H1 (cell line): ENCODE data around the gene GNGT2. TPM values are rescaled to one million over a fixed set of nuclear protein-coding genes. Genes with fewer than 3 reads are reported as not detected.

Experiments used
- CTCF ChIA-PET: fragments of 300-600 bp; sonication (Branson Sonifier 250); formaldehyde crosslinking; loops from one replicate; lab custom pipeline; 2021; ENCODE audit not compliant: partially characterized antibody; lab: Charles Lee
- POLR2A ChIA-PET: fragments of 300-600 bp; sonication (Branson Sonifier 250); formaldehyde crosslinking; loops from one replicate; lab custom pipeline; 2021; ENCODE audit warnings: inconsistent platforms; ENCODE audit not compliant: partially characterized antibody; lab: Charles Lee
- DNase-seq, 2 experiments: peaks; one replicate each; pipeline versions ENCODE4 v3.0.0 to v3.0.0-alpha.2; 2010 to 2022; ENCODE audit warnings: low spot score in 2 of 2, low read depth in 1 of 2, mixed read lengths in 1 of 2
- FAIRE-seq: peaks from 2 replicates; lab custom pipeline; 2011; peaks lifted over from hg19 to GRCh38; lab: Jason Lieb, UNC
- H2AFZ ChIP-seq: 2 replicates; pipeline ENCODE4 v1.8.1; 2012; ENCODE audit warnings: low read length, inconsistent platforms
- H2AK5ac ChIP-seq: 2 replicates; pipeline ENCODE4 v1.6.1; 2013; ENCODE audit warnings: low read depth, low read length
- H2BK120ac ChIP-seq: replicated peaks from 2 replicates; pipeline ENCODE3; 2013; ENCODE audit warnings: low read depth, low read length, inconsistent platforms
- H2BK12ac ChIP-seq: 2 replicates; pipeline ENCODE4 v1.6.1; 2013; ENCODE audit warnings: low read depth, low read length
- H2BK15ac ChIP-seq: 2 replicates; pipeline ENCODE4 v1.6.1; 2013; ENCODE audit warnings: low read length
- H2BK20ac ChIP-seq: 2 replicates; pipeline ENCODE4 v1.6.1; 2013; ENCODE audit warnings: low read length
- H2BK5ac ChIP-seq: 2 replicates; pipeline ENCODE4 v1.6.1; 2013; ENCODE audit warnings: low read depth, low read length
- H3K14ac ChIP-seq: 2 replicates; pipeline ENCODE4 v1.6.1; 2013; ENCODE audit warnings: inconsistent platforms; ENCODE audit not compliant: insufficient read length
- H3K18ac ChIP-seq: 2 replicates; pipeline ENCODE4 v1.6.1; 2013; ENCODE audit warnings: low read length; ENCODE audit errors: extremely low read depth
- H3K23ac ChIP-seq: 2 replicates; pipeline ENCODE4 v1.6.1; 2013; ENCODE audit warnings: inconsistent platforms; ENCODE audit not compliant: insufficient read length
- H3K23me2 ChIP-seq: 2 replicates; pipeline ENCODE4 v1.6.1; 2013; ENCODE audit warnings: low read depth, low read length
- H3K27ac ChIP-seq: 2 replicates; pipeline ENCODE4 v1.6.1; 2011; ENCODE audit warnings: low read depth, low read length, inconsistent platforms
- H3K27me3 ChIP-seq, 4 experiments: replicated peaks in 1 of 4; 1 replicate in 1 of 4; 2 replicates in 3 of 4; pipeline versions ENCODE4 v1.6.1 to v1.8.1; 2011 to 2013; ENCODE audit warnings: low read length in 3 of 4, mild to moderate bottlenecking in 3 of 4, inconsistent platforms in 2 of 4, mixed read lengths in 2 of 4, moderate library complexity in 1 of 4; ENCODE audit not compliant: control insufficient read depth in 3 of 4, insufficient read depth in 3 of 4; ENCODE audit errors: extremely low read depth in 1 of 4
- H3K36me3 ChIP-seq, 4 experiments: 2 replicates each; pipeline versions ENCODE4 v1.6.1 to v1.8.1; 2011 to 2013; ENCODE audit warnings: mild to moderate bottlenecking in 4 of 4, low read length in 3 of 4, moderate library complexity in 2 of 4, control low read depth in 1 of 4, inconsistent platforms in 1 of 4; ENCODE audit not compliant: insufficient read depth in 4 of 4, control insufficient read depth in 2 of 4
- H3K4ac ChIP-seq: replicated peaks from 2 replicates; pipeline ENCODE3; 2013; ENCODE audit warnings: low read length, low read depth, mixed read lengths, inconsistent platforms; ENCODE audit not compliant: insufficient read length
- H3K4me1 ChIP-seq, 4 experiments: replicated peaks in 1 of 4; 1 replicate in 1 of 4; 2 replicates in 3 of 4; pipeline versions ENCODE4 v1.6.1 to v1.8.1; 2011 to 2013; ENCODE audit warnings: low read length in 3 of 4, inconsistent platforms in 2 of 4, mixed read lengths in 1 of 4; ENCODE audit not compliant: insufficient read depth in 4 of 4, control insufficient read depth in 3 of 4
- H3K4me2 ChIP-seq, 2 experiments: 2 replicates each; pipeline versions ENCODE4 v1.6.1 to v1.8.1; 2011 to 2013; ENCODE audit warnings: low read depth in 2 of 2, low read length in 2 of 2, control low read depth in 1 of 2, inconsistent platforms in 1 of 2, mild to moderate bottlenecking in 1 of 2; ENCODE audit not compliant: insufficient read depth in 1 of 2
- H3K4me3 ChIP-seq, 4 experiments: fragments of 200-600, 300-600 bp in 1 of 4; sonication (generic), shearing (Covaris generic), sonication (Bioruptor Twin) in 1 of 4; 2 replicates each; pipeline versions ENCODE4 v1.5.1 to v1.8.1; 2011 to 2016; ENCODE audit warnings: low read length in 4 of 4, low read depth in 3 of 4, control low read depth in 2 of 4, inconsistent platforms in 2 of 4, mild to moderate bottlenecking in 2 of 4, mixed read lengths in 1 of 4, moderate library complexity in 1 of 4; ENCODE audit not compliant: insufficient read depth in 2 of 4; ENCODE audit errors: extremely low read depth in 1 of 4
- H3K56ac ChIP-seq: replicated peaks from 2 replicates; pipeline ENCODE3; 2013; ENCODE audit warnings: low read depth, mild to moderate bottlenecking, mixed read lengths, low read length, inconsistent platforms; ENCODE audit not compliant: insufficient read length
- H3K79me1 ChIP-seq: 2 replicates; pipeline ENCODE4 v1.6.1; 2013; ENCODE audit warnings: low read depth, low read length, control low read depth
- H3K79me2 ChIP-seq, 2 experiments: 2 replicates each; pipeline versions ENCODE4 v1.6.1 to v1.8.1; 2012 to 2013; ENCODE audit warnings: low read length in 2 of 2, mild to moderate bottlenecking in 2 of 2, inconsistent platforms in 1 of 2; ENCODE audit not compliant: insufficient read depth in 2 of 2, control insufficient read depth in 1 of 2
- H3K9ac ChIP-seq, 4 experiments: replicated peaks in 1 of 4; 1 replicate in 1 of 4; 2 replicates in 3 of 4; pipeline versions ENCODE4 v1.6.1 to v1.8.1; 2011 to 2013; ENCODE audit warnings: low read depth in 3 of 4, low read length in 3 of 4, control low read depth in 2 of 4, mild to moderate bottlenecking in 2 of 4, moderate library complexity in 2 of 4, inconsistent platforms in 1 of 4; ENCODE audit errors: extremely low read depth in 1 of 4
- H3K9me3 ChIP-seq, 2 experiments: 2 replicates each; pipeline versions ENCODE4 v1.6.1 to v1.8.1; 2012 to 2013; ENCODE audit warnings: mild to moderate bottlenecking in 2 of 2, moderate library complexity in 2 of 2, control low read depth in 1 of 2, inconsistent platforms in 1 of 2, low read depth in 1 of 2, low read length in 1 of 2, mixed read lengths in 1 of 2; ENCODE audit not compliant: insufficient read depth in 2 of 2
- H4K20me1 ChIP-seq, 2 experiments: replicated peaks in 1 of 2; 2 replicates each; pipeline versions ENCODE3 to v1.8.1; 2011 to 2013; ENCODE audit warnings: inconsistent platforms in 2 of 2, low read length in 2 of 2, mild to moderate bottlenecking in 1 of 2; ENCODE audit not compliant: insufficient read depth in 2 of 2, control insufficient read depth in 1 of 2
- H4K5ac ChIP-seq: 2 replicates; pipeline ENCODE4 v1.6.1; 2013; ENCODE audit warnings: low read length, low read depth, mixed read lengths, inconsistent platforms; ENCODE audit not compliant: insufficient read length
- H4K8ac ChIP-seq: 2 replicates; pipeline ENCODE4 v1.8.0; 2013; ENCODE audit warnings: mild to moderate bottlenecking, moderate library complexity, low read length, inconsistent platforms; ENCODE audit not compliant: insufficient read depth; ENCODE audit errors: extremely low read depth
- H4K91ac ChIP-seq: replicated peaks from 2 replicates; pipeline ENCODE3; 2013; ENCODE audit warnings: low read length, mixed read lengths, inconsistent platforms; ENCODE audit not compliant: insufficient read length
- ASH2L ChIP-seq: fragments of 200-600, 300-600 bp; sonication (generic); IDR thresholded peaks from one replicate; pipeline ENCODE4 v1.7.1; 2017; ENCODE audit warnings: low read length
- CBX5 ChIP-seq: fragments of 300-800, 300-1000 bp; sonication (generic); IDR thresholded peaks from 2 replicates; pipeline ENCODE4 v1.7.1; 2016; ENCODE audit warnings: antibody characterized with exemption, low read length, low read depth
- CBX8 ChIP-seq: fragments of 300-800, 300-1000 bp; sonication (generic); IDR thresholded peaks from 2 replicates; pipeline ENCODE4 v1.7.1; 2016; ENCODE audit warnings: low read depth, low read length, borderline replicate concordance
- CHD1 ChIP-seq: IDR thresholded peaks from 2 replicates; pipeline ENCODE4 v1.6.1; 2012; ENCODE audit warnings: low read depth, low read length, improper control_type of control experiment
- CHD2 ChIP-seq: IDR thresholded peaks from 2 replicates; pipeline ENCODE4 v1.6.1; 2012; ENCODE audit warnings: low read length, improper control_type of control experiment
- E2F6 ChIP-seq: IDR thresholded peaks from 2 replicates; pipeline ENCODE4 v1.6.1; 2012; ENCODE audit warnings: inconsistent platforms
- HDAC2 ChIP-seq, 2 experiments: fragments of 300-600 bp in 1 of 2; sonication (generic) in 1 of 2; IDR thresholded peaks; 2 replicates each; pipeline ENCODE4 v1.6.1; 2011 to 2012; ENCODE audit warnings: low read depth in 2 of 2, low read length in 2 of 2, mild to moderate bottlenecking in 2 of 2, moderate library complexity in 2 of 2, borderline replicate concordance in 1 of 2, inconsistent platforms in 1 of 2
- JUN ChIP-seq: IDR thresholded peaks from 2 replicates; pipeline ENCODE4 v1.6.1; 2011; ENCODE audit warnings: low read depth, mild to moderate bottlenecking, improper control_type of control experiment, low read length
- KDM1A ChIP-seq: fragments of 200-600, 300-600 bp; sonication (generic); IDR thresholded peaks from 2 replicates; pipeline ENCODE4 v1.7.1; 2016; ENCODE audit warnings: mild to moderate bottlenecking, low read length, borderline replicate concordance
- MAFK ChIP-seq: IDR thresholded peaks from 2 replicates; pipeline ENCODE4 v1.6.1; 2012; ENCODE audit warnings: low read depth, mild to moderate bottlenecking, improper control_type of control experiment, low read length
- POLR2AphosphoS5 ChIP-seq: IDR thresholded peaks from 2 replicates; pipeline ENCODE4 v1.6.1; 2011; ENCODE audit warnings: low read depth, low read length
- SIN3A ChIP-seq, 2 experiments: IDR thresholded peaks in 1 of 2; conservative IDR thresholded peaks in 1 of 2; 2 replicates each; pipeline ENCODE4 v1.6.1; 2011 to 2012; ENCODE audit warnings: low read length in 2 of 2, improper control_type of control experiment in 1 of 2, low read depth in 1 of 2, mild to moderate bottlenecking in 1 of 2
- SRF ChIP-seq: IDR thresholded peaks from 2 replicates; pipeline ENCODE4 v1.6.1; 2011; ENCODE audit warnings: mild to moderate bottlenecking, low read depth, low read length, moderate library complexity
- SUZ12 ChIP-seq: fragments of 200-600 bp; sonication (generic); IDR thresholded peaks from 2 replicates; pipeline ENCODE4 v1.6.1; 2012; ENCODE audit warnings: mild to moderate bottlenecking, inconsistent platforms, low read length, moderate library complexity, mixed read lengths
- YY1 ChIP-seq: IDR thresholded peaks from 2 replicates; pipeline ENCODE4 v1.6.1; 2011; ENCODE audit warnings: low read depth, mild to moderate bottlenecking, low read length
- WGBS, 2 experiments: shearing (Covaris generic) in 1 of 2; methylation state at CpG; one replicate each; pipeline versions ENCODE4 v1.1.6 to v1.1.7; 2013 to 2015; ENCODE audit warnings: low lambda C conversion rate in 2 of 2, mixed read lengths in 2 of 2, inconsistent platforms in 1 of 2, low coverage in 1 of 2, missing lambda C conversion rate in 1 of 2; ENCODE audit not compliant: insufficient replicate concordance in 2 of 2, insufficient coverage in 1 of 2, insufficient read length in 1 of 2; ENCODE audit errors: extremely low coverage in 1 of 2, missing lambda C conversion rate in 1 of 2; 5-methylcytosine and 5-hydroxymethylcytosine counted together
- polyA plus RNA-seq, 7 experiments: library from polyadenylated mRNA; depleted of rRNA in 3 of 7; stranded (reverse) in 5 of 7; unstranded in 2 of 7; fragments of >200 nt in 5 of 7; fragments of 200-250 nt in 2 of 7; gene quantifications; 1 replicate in 5 of 7; 2 replicates in 1 of 7; 4 replicates in 1 of 7; pipeline versions ENCODE4 v1.2.1 to v1.2.3, GENCODE V29; 2011 to 2013; ENCODE audit warnings: missing spikeins in 2 of 7, mixed read lengths in 2 of 7
- total RNA-seq: library from RNA; stranded (reverse); fragmentation: NEBNext Ultra II Directional; extraction: Animal tissue kit (Norgen Biotek cat#: 25700); gene quantifications from 2 replicates; pipeline ENCODE4 v1.2.1, GENCODE V29; 2021

Gene GNGT2
- total and polyA plus RNA-seq, 2 of the 8 experiments (the other 6 are each of a cell fraction or from before 2014, with no cell fraction given) = 1.3 to 1.4 TPM

- ChIA-PET CTCF (interaction anchor here (1.4 to 2.7 kb wide), 2 partner anchors 9 to 17 kb away, joined by 3 to 7 read pairs; no protein-coding TSS in a partner anchor), POLR2A (no interaction called here)
- FAIRE-seq (no peak), DNase-seq (no peak)
- H3K23ac ChIP-seq = no peak overlapping the region
- no peak overlapping the region for H3K27ac ChIP-seq
- H3K4me1 ChIP-seq = no peaks in the 10 kb centered on the region; a peak in 1 of 7 replicates
- no peaks in the 10 kb centered on the region for H3K27me3 ChIP-seq
- no peak overlapping the region for H2BK15ac ChIP-seq
- H3K18ac ChIP-seq = no peak overlapping the region
- no peak overlapping the region for H3K4me2 ChIP-seq
- H2BK20ac ChIP-seq = no peak overlapping the region
- no peak overlapping the region for H3K4me3 ChIP-seq
- no peaks in the 10 kb centered on the region for H3K79me1 ChIP-seq
- no peak overlapping the region for H4K5ac ChIP-seq
- H3K9me3 ChIP-seq = no peaks in the 10 kb centered on the region
- H3K79me2 ChIP-seq = no peaks in the 10 kb centered on the region
- no peak overlapping the region for H3K56ac ChIP-seq
- no peak overlapping the region for H2BK12ac ChIP-seq
- H2BK120ac ChIP-seq = no peak overlapping the region
- no peak overlapping the region for H2AFZ ChIP-seq
- no peaks in the 10 kb centered on the region for H3K36me3 ChIP-seq
- no peak overlapping the region for H2AK5ac ChIP-seq
- no peak overlapping the region for H3K14ac ChIP-seq
- 89% methylated on average over 4 of the region's 4 CpGs; no CpG with 5 or more reads in 1 of the 2 experiments for WGBS, 2 experiments
- no peak overlapping the region for H2BK5ac ChIP-seq
- no peaks in the 10 kb centered on the region for H4K20me1 ChIP-seq
- H3K23me2 ChIP-seq = no peaks in the 10 kb centered on the region
- H4K8ac ChIP-seq = no peak overlapping the region
- H4K91ac ChIP-seq = no peak overlapping the region
- H3K9ac ChIP-seq = no peak overlapping the region
- H3K4ac ChIP-seq = no peak overlapping the region
- TF ChIP-seq SUZ12 = no peak
- no peak for TF ChIP-seq POLR2AphosphoS5
- no peak for TF ChIP-seq HDAC2 (IDR thresholded peaks at IDR 0.05; ENCODE audit: borderline replicate concordance in 1 of 2, low read depth in 2 of 2, low read length in 2 of 2)
- no peak for TF ChIP-seq CHD1
- no peak for TF ChIP-seq CBX8
- TF ChIP-seq MAFK = no peak
- no peak for TF ChIP-seq E2F6
- no peak for TF ChIP-seq SRF
- no peak for TF ChIP-seq JUN
- TF ChIP-seq CBX5 = no peak
- no peak for TF ChIP-seq KDM1A
- TF ChIP-seq YY1 = no peak
- TF ChIP-seq ASH2L = no peak
- no peak for TF ChIP-seq SIN3A (conservative IDR thresholded peaks at IDR 0.05 in 1 of 2, IDR thresholded peaks at IDR 0.05 in 1 of 2; ENCODE audit: low read depth in 1 of 2, low read length in 2 of 2)
- no peak for TF ChIP-seq CHD2
These were observed 34.5 kb upstream of the GNGT2 start for GRCh38 chr17:49244839-49245238.
